HepG2 (cell line): Measurements from ENCODE around the gene ZMYND19. TPM values are rescaled to one million over a fixed set of nuclear protein-coding genes. Genes with fewer than 3 reads are reported as not detected.

Experiments
- ARNT2 ChIP-seq: sonication (generic); formaldehyde crosslinking; IDR thresholded peaks from 2 replicates; pipeline ENCODE4 v1.8.0; 2022; ENCODE audit warnings: mild to moderate bottlenecking, low read depth, missing genetic modification reagents, moderate library complexity
- CENPT ChIP-seq: sonication (generic); formaldehyde crosslinking; IDR thresholded peaks from 2 replicates; pipeline ENCODE4 v1.8.0; 2022; ENCODE audit warnings: low read depth, mild to moderate bottlenecking, moderate library complexity, missing genetic modification reagents
- JUN ChIP-seq: sonication (generic); formaldehyde crosslinking; IDR thresholded peaks from 2 replicates; pipeline ENCODE4 v1.4.0; 2020; ENCODE audit warnings: mild to moderate bottlenecking, missing genetic modification reagents
- NR2C2 ChIP-seq: sonication (generic); formaldehyde crosslinking; IDR thresholded peaks from 2 replicates; pipeline ENCODE4 v1.4.0; 2020; ENCODE audit warnings: missing genetic modification reagents, mild to moderate bottlenecking, moderate library complexity, borderline replicate concordance
- PPARG ChIP-seq: conservative IDR thresholded peaks from 2 replicates; pipeline ENCODE4 v1.6.1; 2016; ENCODE audit warnings: missing biosample characterization, missing genetic modification reagents
- RCOR2 ChIP-seq: IDR thresholded peaks from 2 replicates; pipeline ENCODE4 v1.6.1; 2016; ENCODE audit warnings: missing biosample characterization, missing genetic modification reagents
- REXO4 ChIP-seq: sonication (generic); formaldehyde crosslinking; IDR thresholded peaks from 2 replicates; pipeline ENCODE4 v1.8.0; 2022; ENCODE audit warnings: missing genetic modification reagents, mild to moderate bottlenecking, borderline replicate concordance
- ZC3H4 ChIP-seq: sonication (generic); formaldehyde crosslinking; IDR thresholded peaks from 2 replicates; pipeline ENCODE4 v1.4.0; 2020; ENCODE audit warnings: missing genetic modification reagents, borderline replicate concordance
- ZFP37 ChIP-seq: sonication (generic); formaldehyde crosslinking; IDR thresholded peaks from 2 replicates; pipeline ENCODE4 v1.4.0; 2020; ENCODE audit warnings: missing genetic modification reagents, borderline replicate concordance
- ZKSCAN1 ChIP-seq: fragments of 150-350 bp; IDR thresholded peaks from 2 replicates; pipeline ENCODE4 v1.6.1; 2014; ENCODE audit warnings: low read length
- ZKSCAN5 ChIP-seq: sonication (generic); formaldehyde crosslinking; IDR thresholded peaks from 2 replicates; pipeline ENCODE4 v1.5.1; 2020; ENCODE audit warnings: mild to moderate bottlenecking, missing genetic modification reagents
- ZNF7 ChIP-seq: IDR thresholded peaks from 2 replicates; pipeline ENCODE4 v1.6.1; 2016; ENCODE audit warnings: missing biosample characterization, missing genetic modification reagents
- polyA plus RNA-seq, 8 experiments: library from polyadenylated mRNA; depleted of rRNA in 3 of 8; stranded (reverse) in 7 of 8; unstranded in 1 of 8; fragments of >200 nt; fragmentation: Illumina TruSeq in 4 of 8; extraction: Trizol in 4 of 8; gene quantifications; 2 replicates each; pipeline versions ENCODE4 v1.2.1 to v1.2.3, GENCODE V29; 2011 to 2016; ENCODE audit warnings: low read depth in 4 of 8, missing spikeins in 1 of 8, mixed read lengths in 1 of 8; ENCODE audit not compliant: insufficient read depth in 1 of 8
- total RNA-seq, 5 experiments: library from RNA; depleted of rRNA; stranded (reverse); fragments of >200 nt; fragmentation: Illumina TruSeq; extraction: Trizol; gene quantifications; 2 replicates each; pipeline ENCODE4 v1.2.3, GENCODE V29; 2016; ENCODE audit warnings: low read depth in 1 of 5
- TF ChIP-seq, protein P1 (sequence below): sonication (generic); formaldehyde crosslinking; IDR thresholded peaks from 2 replicates; pipeline ENCODE4 v1.4.0; 2020; ENCODE audit warnings: missing genetic modification reagents, mild to moderate bottlenecking, borderline replicate concordance
- TF ChIP-seq, protein P2 (sequence below): sonication (generic); formaldehyde crosslinking; IDR thresholded peaks from 2 replicates; pipeline ENCODE4 v1.4.0; 2020; ENCODE audit warnings: missing genetic modification reagents
- TF ChIP-seq, protein P3 (sequence below): sonication (generic); formaldehyde crosslinking; IDR thresholded peaks from 2 replicates; pipeline ENCODE4 v1.8.1; 2023; ENCODE audit warnings: mild to moderate bottlenecking, missing genetic modification reagents, borderline replicate concordance
- TF ChIP-seq, protein P4 (sequence below): sonication (generic); formaldehyde crosslinking; IDR thresholded peaks from 2 replicates; pipeline ENCODE4 v1.4.0; 2020; ENCODE audit warnings: missing genetic modification reagents
- TF ChIP-seq, protein P5 (sequence below): sonication (generic); formaldehyde crosslinking; IDR thresholded peaks from 2 replicates; pipeline ENCODE4 v1.4.0; 2020; ENCODE audit warnings: missing genetic modification reagents, borderline replicate concordance
- TF ChIP-seq, protein P6 (sequence below): sonication (generic); formaldehyde crosslinking; IDR thresholded peaks from 2 replicates; pipeline ENCODE4 v1.4.0; 2020; ENCODE audit warnings: mild to moderate bottlenecking, missing genetic modification reagents, borderline replicate concordance

ZMYND19 gene
- total and polyA plus RNA-seq, 2 of the 13 experiments (the other 11 are each of a cell fraction or from before 2014, with no cell fraction given) = 21.3 to 38.7 TPM

DNA sequence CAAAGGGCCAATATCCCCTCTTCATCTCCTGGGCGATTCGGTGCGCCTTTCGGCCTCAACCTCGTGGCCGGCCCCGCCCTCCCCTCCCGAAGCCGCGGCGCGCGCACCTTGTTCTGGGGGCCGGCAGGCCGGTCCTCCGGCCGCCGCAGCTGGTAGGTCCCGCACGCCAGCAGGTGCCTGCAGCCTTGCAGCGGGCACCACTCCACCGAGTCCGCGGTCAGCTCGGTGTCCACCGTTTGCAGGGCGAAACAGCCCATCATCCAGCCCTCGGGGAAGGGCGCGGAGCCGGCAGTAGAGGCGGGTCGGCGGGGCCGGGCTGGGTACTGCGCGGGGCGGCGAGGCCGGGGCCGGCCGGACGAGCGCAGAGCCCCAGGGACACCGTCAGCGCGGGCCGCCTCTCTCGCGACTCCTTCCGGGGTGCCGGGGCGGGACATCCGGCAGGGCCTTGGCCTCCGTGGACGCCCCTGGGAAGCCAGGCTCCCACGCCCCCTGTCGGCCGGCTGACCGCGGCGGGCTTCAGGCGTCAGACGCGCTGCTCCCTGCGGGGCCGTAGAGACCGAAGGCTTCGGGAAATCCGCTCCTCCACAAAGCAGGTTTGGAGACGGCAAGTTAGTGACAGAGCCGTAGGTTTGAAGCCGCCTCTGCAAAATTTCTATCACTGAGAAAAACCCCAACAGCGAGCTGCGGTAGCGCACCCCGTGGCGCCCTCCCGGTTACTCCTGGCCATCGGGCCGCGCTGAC, 11.6 kb downstream of the ZMYND19 start, which contains the start of gene DPH7 (continued):
- TF ChIP-seq, protein P1, sequence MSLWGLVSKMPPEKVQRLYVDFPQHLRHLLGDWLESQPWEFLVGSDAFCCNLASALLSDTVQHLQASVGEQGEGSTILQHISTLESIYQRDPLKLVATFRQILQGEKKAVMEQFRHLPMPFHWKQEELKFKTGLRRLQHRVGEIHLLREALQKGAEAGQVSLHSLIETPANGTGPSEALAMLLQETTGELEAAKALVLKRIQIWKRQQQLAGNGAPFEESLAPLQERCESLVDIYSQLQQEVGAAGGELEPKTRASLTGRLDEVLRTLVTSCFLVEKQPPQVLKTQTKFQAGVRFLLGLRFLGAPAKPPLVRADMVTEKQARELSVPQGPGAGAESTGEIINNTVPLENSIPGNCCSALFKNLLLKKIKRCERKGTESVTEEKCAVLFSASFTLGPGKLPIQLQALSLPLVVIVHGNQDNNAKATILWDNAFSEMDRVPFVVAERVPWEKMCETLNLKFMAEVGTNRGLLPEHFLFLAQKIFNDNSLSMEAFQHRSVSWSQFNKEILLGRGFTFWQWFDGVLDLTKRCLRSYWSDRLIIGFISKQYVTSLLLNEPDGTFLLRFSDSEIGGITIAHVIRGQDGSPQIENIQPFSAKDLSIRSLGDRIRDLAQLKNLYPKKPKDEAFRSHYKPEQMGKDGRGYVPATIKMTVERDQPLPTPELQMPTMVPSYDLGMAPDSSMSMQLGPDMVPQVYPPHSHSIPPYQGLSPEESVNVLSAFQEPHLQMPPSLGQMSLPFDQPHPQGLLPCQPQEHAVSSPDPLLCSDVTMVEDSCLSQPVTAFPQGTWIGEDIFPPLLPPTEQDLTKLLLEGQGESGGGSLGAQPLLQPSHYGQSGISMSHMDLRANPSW (CRISPR knock-in tag) = no peak; the same call in 1 of the 2 replicates
- TF ChIP-seq CENPT (no peak), ZC3H4 (CRISPR knock-in tag) (no peak), ZFP37 (no peak), REXO4 (CRISPR knock-in tag) (no peak), JUN (CRISPR knock-in tag) (0 out of 2 replicates have a peak, but pooled peaks have one; percentile 27), NR2C2 (CRISPR knock-in tag) (peak; percentile 100), ZKSCAN1 (no peak), ARNT2 (CRISPR knock-in tag) (peak; percentile 90), ZNF7 (CRISPR knock-in tag) (no peak), PPARG (CRISPR knock-in tag) (no peak), RCOR2 (no peak), ZKSCAN5 (CRISPR knock-in tag) (no peak)
- TF ChIP-seq, protein P2, sequence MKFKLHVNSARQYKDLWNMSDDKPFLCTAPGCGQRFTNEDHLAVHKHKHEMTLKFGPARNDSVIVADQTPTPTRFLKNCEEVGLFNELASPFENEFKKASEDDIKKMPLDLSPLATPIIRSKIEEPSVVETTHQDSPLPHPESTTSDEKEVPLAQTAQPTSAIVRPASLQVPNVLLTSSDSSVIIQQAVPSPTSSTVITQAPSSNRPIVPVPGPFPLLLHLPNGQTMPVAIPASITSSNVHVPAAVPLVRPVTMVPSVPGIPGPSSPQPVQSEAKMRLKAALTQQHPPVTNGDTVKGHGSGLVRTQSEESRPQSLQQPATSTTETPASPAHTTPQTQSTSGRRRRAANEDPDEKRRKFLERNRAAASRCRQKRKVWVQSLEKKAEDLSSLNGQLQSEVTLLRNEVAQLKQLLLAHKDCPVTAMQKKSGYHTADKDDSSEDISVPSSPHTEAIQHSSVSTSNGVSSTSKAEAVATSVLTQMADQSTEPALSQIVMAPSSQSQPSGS (CRISPR knock-in tag) = peak; percentile 47; the same call in 1 of the 2 replicates
- TF ChIP-seq, protein P3, sequence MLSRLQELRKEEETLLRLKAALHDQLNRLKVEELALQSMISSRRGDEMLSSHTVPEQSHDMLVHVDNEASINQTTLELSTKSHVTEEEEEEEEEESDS = no peak
- TF ChIP-seq, protein P4, sequence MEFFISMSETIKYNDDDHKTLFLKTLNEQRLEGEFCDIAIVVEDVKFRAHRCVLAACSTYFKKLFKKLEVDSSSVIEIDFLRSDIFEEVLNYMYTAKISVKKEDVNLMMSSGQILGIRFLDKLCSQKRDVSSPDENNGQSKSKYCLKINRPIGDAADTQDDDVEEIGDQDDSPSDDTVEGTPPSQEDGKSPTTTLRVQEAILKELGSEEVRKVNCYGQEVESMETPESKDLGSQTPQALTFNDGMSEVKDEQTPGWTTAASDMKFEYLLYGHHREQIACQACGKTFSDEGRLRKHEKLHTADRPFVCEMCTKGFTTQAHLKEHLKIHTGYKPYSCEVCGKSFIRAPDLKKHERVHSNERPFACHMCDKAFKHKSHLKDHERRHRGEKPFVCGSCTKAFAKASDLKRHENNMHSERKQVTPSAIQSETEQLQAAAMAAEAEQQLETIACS (CRISPR knock-in tag) = no peak; the same call in 1 of the 2 replicates
- TF ChIP-seq, protein P5, sequence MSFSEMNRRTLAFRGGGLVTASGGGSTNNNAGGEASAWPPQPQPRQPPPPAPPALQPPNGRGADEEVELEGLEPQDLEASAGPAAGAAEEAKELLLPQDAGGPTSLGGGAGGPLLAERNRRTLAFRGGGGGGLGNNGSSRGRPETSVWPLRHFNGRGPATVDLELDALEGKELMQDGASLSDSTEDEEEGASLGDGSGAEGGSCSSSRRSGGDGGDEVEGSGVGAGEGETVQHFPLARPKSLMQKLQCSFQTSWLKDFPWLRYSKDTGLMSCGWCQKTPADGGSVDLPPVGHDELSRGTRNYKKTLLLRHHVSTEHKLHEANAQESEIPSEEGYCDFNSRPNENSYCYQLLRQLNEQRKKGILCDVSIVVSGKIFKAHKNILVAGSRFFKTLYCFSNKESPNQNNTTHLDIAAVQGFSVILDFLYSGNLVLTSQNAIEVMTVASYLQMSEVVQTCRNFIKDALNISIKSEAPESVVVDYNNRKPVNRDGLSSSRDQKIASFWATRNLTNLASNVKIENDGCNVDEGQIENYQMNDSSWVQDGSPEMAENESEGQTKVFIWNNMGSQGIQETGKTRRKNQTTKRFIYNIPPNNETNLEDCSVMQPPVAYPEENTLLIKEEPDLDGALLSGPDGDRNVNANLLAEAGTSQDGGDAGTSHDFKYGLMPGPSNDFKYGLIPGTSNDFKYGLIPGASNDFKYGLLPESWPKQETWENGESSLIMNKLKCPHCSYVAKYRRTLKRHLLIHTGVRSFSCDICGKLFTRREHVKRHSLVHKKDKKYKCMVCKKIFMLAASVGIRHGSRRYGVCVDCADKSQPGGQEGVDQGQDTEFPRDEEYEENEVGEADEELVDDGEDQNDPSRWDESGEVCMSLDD = peak; percentile 72; the same call in 1 of the 2 replicates
- TF ChIP-seq, protein P6, sequence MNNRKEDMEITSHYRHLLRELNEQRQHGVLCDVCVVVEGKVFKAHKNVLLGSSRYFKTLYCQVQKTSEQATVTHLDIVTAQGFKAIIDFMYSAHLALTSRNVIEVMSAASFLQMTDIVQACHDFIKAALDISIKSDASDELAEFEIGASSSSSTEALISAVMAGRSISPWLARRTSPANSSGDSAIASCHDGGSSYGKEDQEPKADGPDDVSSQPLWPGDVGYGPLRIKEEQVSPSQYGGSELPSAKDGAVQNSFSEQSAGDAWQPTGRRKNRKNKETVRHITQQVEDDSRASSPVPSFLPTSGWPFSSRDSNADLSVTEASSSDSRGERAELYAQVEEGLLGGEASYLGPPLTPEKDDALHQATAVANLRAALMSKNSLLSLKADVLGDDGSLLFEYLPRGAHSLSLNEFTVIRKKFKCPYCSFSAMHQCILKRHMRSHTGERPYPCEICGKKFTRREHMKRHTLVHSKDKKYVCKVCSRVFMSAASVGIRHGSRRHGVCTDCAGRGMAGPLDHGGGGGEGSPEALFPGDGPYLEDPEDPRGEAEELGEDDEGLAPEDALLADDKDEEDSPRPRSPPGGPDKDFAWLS (CRISPR knock-in tag) = peak; percentile 71; the same call in 1 of the 2 replicates
